ENCODE results near the gene MRAS. TPM values are rescaled to one million over a fixed set of nuclear protein-coding genes. Genes with fewer than 3 reads are reported as not detected.

Gene MRAS
- total RNA-seq, 4 donors from 2014 or later, result 13.8 to 83.0 (median 46.8) TPM

DNA sequence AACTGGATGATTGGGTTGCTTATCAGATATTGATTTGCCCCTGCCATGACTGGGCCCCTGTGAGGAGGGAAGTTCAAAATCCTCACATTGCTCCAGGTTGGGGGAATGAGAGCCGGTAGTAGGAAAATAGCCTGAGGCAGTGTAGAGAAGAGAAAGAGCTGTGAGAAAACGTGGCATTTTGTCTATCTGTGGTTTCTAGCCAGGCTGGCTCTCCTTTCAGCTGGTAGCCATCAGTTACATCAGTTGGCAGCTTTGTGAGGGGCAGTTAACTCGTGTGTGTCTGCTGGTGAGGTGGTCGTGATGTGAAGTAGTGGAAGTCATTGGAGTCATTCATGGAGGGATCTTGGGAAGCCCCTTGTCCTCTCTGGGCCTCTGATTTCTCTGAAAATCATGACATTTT, 91.3 kb downstream of the MRAS start:
- no peaks in the 10 kb centered on the region for H3K9me3 ChIP-seq
- intact Hi-C loops (cut with DNase I; ENCODE audit: low total_unique reads), result no loop called here
- H3K27ac ChIP-seq, result no peak overlapping the region
- no peaks in the 10 kb centered on the region for H3K4me1 ChIP-seq
- no peaks in the 10 kb centered on the region for H3K36me3 ChIP-seq
- no peak for DNase-seq
- TF ChIP-seq POLR2A (IDR thresholded peaks at IDR 0.05) (no peak), CTCF (IDR thresholded peaks at IDR 0.05) (no peak)
- no peak overlapping the region for H3K4me3 ChIP-seq
- no peaks in the 10 kb centered on the region for H3K27me3 ChIP-seq

GRCh38 chr3:138440121-138440521, 91.7 kb downstream of the MRAS start:
- TF ChIP-seq POLR2A (IDR thresholded peaks at IDR 0.05) (no peak), CTCF (IDR thresholded peaks at IDR 0.05) (no peak)
- Histone ChIP-seq H3K27ac (no peak overlapping the region), H3K27me3 (no peaks in the 10 kb centered on the region), H3K4me3 (no peak overlapping the region), H3K4me1 (no peaks in the 10 kb centered on the region), H3K9me3 (no peaks in the 10 kb centered on the region), H3K36me3 (no peaks in the 10 kb centered on the region)
- DNase-seq, result no peak
- intact Hi-C loops (cut with DNase I; ENCODE audit: low total_unique reads), result no loop called here

DNA sequence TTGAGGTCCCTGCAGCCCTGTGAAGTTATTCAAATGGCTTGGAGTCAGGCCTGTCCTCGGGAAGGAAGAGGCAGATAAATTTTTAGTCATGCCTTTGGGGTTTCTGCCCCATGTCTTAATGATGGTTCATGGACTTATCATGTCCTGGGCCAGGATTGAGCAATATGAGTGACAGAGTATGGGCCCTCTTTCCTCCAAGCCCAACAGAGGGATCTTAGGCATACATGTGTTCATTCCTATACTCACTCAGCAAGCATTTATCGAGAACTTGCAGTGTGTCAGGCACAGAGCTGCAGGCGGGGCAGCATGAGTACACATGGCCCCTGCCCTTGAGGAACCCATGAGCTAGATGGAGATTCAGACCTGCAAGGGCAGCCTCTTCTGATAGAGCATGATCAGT, 92.2 kb downstream of the MRAS start:
- no peak for DNase-seq
- no peak overlapping the region for H3K27ac ChIP-seq
- intact Hi-C loops (cut with DNase I; ENCODE audit: low total_unique reads), result no loop called here
- no peaks in the 10 kb centered on the region for H3K27me3 ChIP-seq
- H3K36me3 ChIP-seq, result no peaks in the 10 kb centered on the region
- no peaks in the 10 kb centered on the region for H3K9me3 ChIP-seq
- no peaks in the 10 kb centered on the region for H3K4me1 ChIP-seq
- no peak overlapping the region for H3K4me3 ChIP-seq
- TF ChIP-seq CTCF (IDR thresholded peaks at IDR 0.05) (no peak), POLR2A (IDR thresholded peaks at IDR 0.05) (no peak)

GRCh38 chr3:138441256-138441655, 92.9 kb downstream of the MRAS start:
- DNase-seq, result no peak
- H3K4me1 ChIP-seq, result no peaks in the 10 kb centered on the region
- intact Hi-C loops (cut with DNase I; ENCODE audit: low total_unique reads), result no loop called here

DNA sequence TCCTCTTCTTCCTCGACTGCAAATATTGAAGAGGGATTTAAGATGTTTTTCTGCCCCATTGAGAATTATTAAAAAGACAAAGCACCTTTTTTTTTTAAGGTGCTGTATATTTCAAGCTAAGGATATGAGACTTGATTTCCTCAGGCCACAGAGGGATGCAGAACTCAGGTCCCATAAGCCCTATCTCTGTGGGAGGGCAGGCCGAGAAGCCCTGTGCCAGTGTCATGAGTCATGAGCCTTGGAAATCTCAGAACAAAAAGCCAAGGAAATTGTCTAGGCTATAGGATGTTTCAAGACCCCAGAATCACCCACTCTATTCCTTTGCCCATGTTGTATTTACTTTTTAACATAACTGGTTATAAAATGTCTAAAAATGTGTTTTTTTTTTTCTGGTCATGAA, 93.4 kb downstream of the MRAS start:
- Histone ChIP-seq H3K27me3 (no peaks in the 10 kb centered on the region), H3K4me1 (no peaks in the 10 kb centered on the region), H3K36me3 (no peaks in the 10 kb centered on the region), H3K27ac (no peak overlapping the region), H3K4me3 (no peak overlapping the region), H3K9me3 (no peaks in the 10 kb centered on the region)
- TF ChIP-seq POLR2A (IDR thresholded peaks at IDR 0.05), result no peak
- no peak for TF ChIP-seq CTCF (IDR thresholded peaks at IDR 0.05)
- no peak for DNase-seq
- intact Hi-C loops (cut with DNase I; ENCODE audit: low total_unique reads), result no loop called here

More at GRCh38 chr3:138441256-138441655, 92.9 kb downstream of the MRAS start:
- H3K36me3 ChIP-seq, result no peaks in the 10 kb centered on the region
- no peaks in the 10 kb centered on the region for H3K27me3 ChIP-seq
- H3K4me3 ChIP-seq, result no peak overlapping the region
- H3K27ac ChIP-seq, result no peak overlapping the region
- TF ChIP-seq CTCF (IDR thresholded peaks at IDR 0.05) (no peak), POLR2A (IDR thresholded peaks at IDR 0.05) (no peak)
- no peaks in the 10 kb centered on the region for H3K9me3 ChIP-seq
